Stomach (tissue), 9 donors: Measurements from ENCODE around the gene SLC22A12. TPM values are rescaled to one million over a fixed set of nuclear protein-coding genes. Genes with fewer than 3 reads are reported as not detected.

Experiments
- DNase-seq, 2 donors: peaks; one replicate each; pipeline versions ENCODE4 v3.0.0 to v3.0.0-alpha.2; 2013 to 2019
- H3K27ac ChIP-seq, 5 donors: fragments of 200-600 bp in 4 of 5; sonication (generic) in 4 of 5; one replicate each; pipeline ENCODE4 v1.5.1; 2013 to 2019; ENCODE audit warnings: mild to moderate bottlenecking in 1 of 5, moderate library complexity in 1 of 5
- H3K27me3 ChIP-seq, 3 donors: fragments of 200-600 bp; sonication (generic); one replicate each; pipeline ENCODE4 v1.5.1; 2017 to 2019; ENCODE audit warnings: mixed run types in 1 of 3
- H3K36me3 ChIP-seq, 4 donors: fragments of 200-600 bp; sonication (generic); 1 replicate in 3 of 4; 2 replicates in 1 of 4; pipeline ENCODE4 v1.5.1; 2016 to 2019
- H3K4me1 ChIP-seq, 4 donors: fragments of 200-600 bp; sonication (generic); one replicate each; pipeline ENCODE4 v1.5.1; 2016 to 2019
- H3K4me3 ChIP-seq, 4 donors: fragments of 200-600 bp; sonication (generic) in 3 of 4; one replicate each; pipeline ENCODE4 v1.5.1; 2016 to 2019; ENCODE audit warnings: mild to moderate bottlenecking in 1 of 4
- H3K9me3 ChIP-seq, 4 donors: fragments of 200-600 bp; sonication (generic); one replicate each; pipeline ENCODE4 v1.5.1; 2016 to 2019
- EP300 ChIP-seq: sonication (generic); formaldehyde crosslinking; IDR thresholded peaks from one replicate; pipeline ENCODE4 v1.6.1; 2017; ENCODE audit warnings: antibody characterized with exemption
- POLR2A ChIP-seq, 4 donors: fragments of 450-650 bp; IDR thresholded peaks; one replicate each; pipeline ENCODE4 v1.6.1; 2016; ENCODE audit warnings: antibody characterized with exemption in 4 of 4, control low read depth in 2 of 4, mild to moderate bottlenecking in 1 of 4, moderate library complexity in 1 of 4
- POLR2AphosphoS5 ChIP-seq, 3 donors: sonication (generic); formaldehyde crosslinking; IDR thresholded peaks; one replicate each; pipeline ENCODE4 v1.6.1; 2016; ENCODE audit warnings: antibody characterized with exemption in 3 of 3
- WGBS, 5 donors: extraction: QIAGEN DNeasy Blood & Tissue Kit in 3 of 5; methylation state at CpG; one replicate each; pipeline versions ENCODE4 v1.1.5 to v1.1.7; 2013 to 2018; 5-methylcytosine and 5-hydroxymethylcytosine counted together
- intact Hi-C: fragments of 100-400 bp; cut with DNase I; formaldehyde crosslinking; loops from one replicate; pipeline ENCODE4 v1.15.1; 2023; ENCODE audit warnings: low total_unique reads
- polyA plus RNA-seq, 3 donors: library from polyadenylated mRNA; stranded (reverse); fragments of 200-250 nt; gene quantifications; one replicate each; pipeline ENCODE4 v1.2.3, GENCODE V29; 2013
- total RNA-seq, 5 donors: library from RNA; depleted of rRNA; stranded (reverse); fragments of >200 nt; gene quantifications; one replicate each; pipeline versions ENCODE4 v1.1.0 to v1.2.3, GENCODE V29; 2014 to 2016
- TF ChIP-seq, protein P1 (sequence below), 7 experiments: fragments of 450-650 bp in 4 of 7; fragments of 200-600 bp in 3 of 7; sonication (generic) in 3 of 7; IDR thresholded peaks; one replicate each; pipeline ENCODE4 v1.5.1; 2016 to 2019; ENCODE audit warnings: antibody characterized with exemption in 7 of 7, control low read depth in 2 of 7, mild to moderate bottlenecking in 1 of 7
- donor health status: healthy with polysubstance abuse.
- donor health status: Bipolar disorder and iron deficiency.
- donor health status: healthy.

The SLC22A12 gene
- total and polyA plus RNA-seq, 8 donors, result not detected

DNA sequence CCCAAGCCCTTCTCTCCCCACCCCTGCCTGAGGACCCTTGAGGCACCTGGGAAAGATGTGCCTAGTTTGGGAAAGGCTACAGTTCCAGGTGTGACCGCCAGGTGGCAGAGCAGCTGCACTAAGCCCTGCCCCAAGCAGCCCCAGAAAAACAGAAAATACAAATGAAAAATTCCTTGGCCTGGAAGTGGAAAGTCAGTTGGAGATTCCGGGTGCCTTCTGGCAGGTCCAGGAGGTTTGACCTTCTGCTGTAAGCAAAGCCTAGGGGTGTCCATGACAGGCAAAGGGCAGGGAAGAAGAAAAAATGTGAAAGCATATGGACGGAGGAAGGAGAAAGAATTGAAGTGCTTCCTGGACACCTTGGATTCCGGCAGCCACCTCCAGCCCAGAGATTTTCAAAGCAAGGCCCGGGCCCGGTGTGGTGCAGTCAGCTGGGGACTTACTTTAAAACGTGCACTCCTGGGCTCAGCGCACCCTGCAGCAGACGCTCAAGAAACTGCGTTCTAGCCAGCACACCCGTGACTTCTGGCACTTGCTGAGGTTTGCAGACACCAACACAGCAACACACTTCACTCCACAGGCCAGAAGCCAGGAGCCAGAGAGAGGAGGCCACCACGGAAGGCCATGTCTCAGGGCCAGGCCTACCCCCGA, 37.3 kb upstream of the SLC22A12 start:
- Histone ChIP-seq H3K4me3 (no peak overlapping the region), H3K9me3 (no peaks in the 10 kb centered on the region), H3K36me3 (no peaks in the 10 kb centered on the region), H3K4me1 (peaks cover 0 to 28% (median 19%) of the 10 kb centered on the region in 4 donors), H3K27ac (peak overlapping the region in 3 of 5 donors; percentile 21 to 53 (median 28)), H3K27me3 (peaks cover 0 to 4% (median 0%) of the 10 kb centered on the region in 3 donors)
- 37 to 58% (median 50%) methylated on average over 13 of the region's 13 CpGs for WGBS, 5 donors
- TF ChIP-seq, protein P1, sequence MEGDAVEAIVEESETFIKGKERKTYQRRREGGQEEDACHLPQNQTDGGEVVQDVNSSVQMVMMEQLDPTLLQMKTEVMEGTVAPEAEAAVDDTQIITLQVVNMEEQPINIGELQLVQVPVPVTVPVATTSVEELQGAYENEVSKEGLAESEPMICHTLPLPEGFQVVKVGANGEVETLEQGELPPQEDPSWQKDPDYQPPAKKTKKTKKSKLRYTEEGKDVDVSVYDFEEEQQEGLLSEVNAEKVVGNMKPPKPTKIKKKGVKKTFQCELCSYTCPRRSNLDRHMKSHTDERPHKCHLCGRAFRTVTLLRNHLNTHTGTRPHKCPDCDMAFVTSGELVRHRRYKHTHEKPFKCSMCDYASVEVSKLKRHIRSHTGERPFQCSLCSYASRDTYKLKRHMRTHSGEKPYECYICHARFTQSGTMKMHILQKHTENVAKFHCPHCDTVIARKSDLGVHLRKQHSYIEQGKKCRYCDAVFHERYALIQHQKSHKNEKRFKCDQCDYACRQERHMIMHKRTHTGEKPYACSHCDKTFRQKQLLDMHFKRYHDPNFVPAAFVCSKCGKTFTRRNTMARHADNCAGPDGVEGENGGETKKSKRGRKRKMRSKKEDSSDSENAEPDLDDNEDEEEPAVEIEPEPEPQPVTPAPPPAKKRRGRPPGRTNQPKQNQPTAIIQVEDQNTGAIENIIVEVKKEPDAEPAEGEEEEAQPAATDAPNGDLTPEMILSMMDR (IDR thresholded peaks at IDR 0.05), result peak in 6 of 7 experiments; percentile 42 to 98 (median 95)
- no peak for TF ChIP-seq POLR2A (IDR thresholded peaks at IDR 0.05)
- intact Hi-C loops, result no loop called here
- DNase-seq, result peak; percentile 60 to 82

DNA sequence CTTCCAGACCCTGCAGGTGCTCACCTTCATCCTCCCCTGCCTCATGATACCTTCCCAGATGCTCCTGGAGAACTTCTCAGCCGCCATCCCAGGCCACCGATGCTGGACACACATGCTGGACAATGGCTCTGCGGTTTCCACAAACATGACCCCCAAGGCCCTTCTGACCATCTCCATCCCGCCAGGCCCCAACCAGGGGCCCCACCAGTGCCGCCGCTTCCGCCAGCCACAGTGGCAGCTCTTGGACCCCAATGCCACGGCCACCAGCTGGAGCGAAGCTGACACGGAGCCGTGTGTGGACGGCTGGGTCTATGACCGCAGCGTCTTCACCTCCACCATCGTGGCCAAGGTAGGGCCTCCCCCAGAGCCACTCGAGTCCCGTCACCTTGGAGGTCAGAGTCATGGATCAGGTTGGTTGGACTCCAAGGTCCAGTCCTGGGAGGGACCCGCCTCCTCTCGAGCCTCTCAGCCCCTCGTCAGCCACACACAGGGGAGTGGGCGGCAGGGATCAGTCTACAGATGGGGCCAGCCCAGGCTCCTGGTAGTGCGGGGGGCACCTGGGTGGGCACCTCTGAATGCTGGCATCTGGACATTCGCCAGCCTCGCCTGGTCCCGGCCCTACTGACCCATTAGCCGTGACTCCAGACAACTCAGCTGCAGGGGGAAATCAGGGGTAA, 34.8 kb upstream of the SLC22A12 start:
- Histone ChIP-seq H3K9me3 (no peaks in the 10 kb centered on the region), H3K36me3 (no peaks in the 10 kb centered on the region), H3K4me3 (no peak overlapping the region), H3K4me1 (peaks cover 0 to 28% (median 19%) of the 10 kb centered on the region in 4 donors), H3K27ac (peak overlapping the region in 1 of 5 donors; percentile 53), H3K27me3 (peaks cover 0 to 29% (median 0%) of the 10 kb centered on the region in 3 donors)
- intact Hi-C loops, result no loop called here
- 86 to 92% (median 90%) methylated on average over 22 to 26 of the region's 26 CpGs for WGBS, 5 donors
- DNase-seq, result no peak
- TF ChIP-seq EP300, result no peak
- TF ChIP-seq POLR2A (IDR thresholded peaks at IDR 0.05), result no peak

DNA sequence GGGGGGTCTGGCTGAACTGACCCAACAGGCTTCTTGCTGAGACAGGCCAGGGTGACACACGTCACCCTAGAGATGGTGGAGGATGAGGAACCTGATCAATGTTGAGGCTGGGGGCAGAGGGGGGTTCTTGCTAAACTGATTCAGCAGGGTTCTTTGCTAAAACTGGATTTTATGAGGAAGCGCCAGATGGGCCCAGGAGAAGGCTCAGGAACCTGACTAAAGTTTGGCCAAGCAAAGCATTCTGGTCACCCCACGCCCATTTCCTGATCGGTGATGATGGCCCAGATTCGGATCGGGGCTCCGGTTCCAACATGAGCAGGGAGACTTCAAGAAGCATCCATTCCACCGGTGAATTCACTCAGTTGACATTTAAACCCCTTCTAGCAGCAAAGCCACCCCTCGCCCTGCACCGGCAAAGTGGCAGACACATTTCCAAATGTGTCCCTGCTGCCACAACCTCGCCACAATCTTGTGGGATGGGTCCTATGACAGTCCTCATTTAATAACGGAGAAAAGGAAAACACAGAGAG, 34.2 kb upstream of the SLC22A12 start:
- WGBS, 5 donors, result 91 to 95% (median 93%) methylated on average over 12 of the region's 12 CpGs

DNA sequence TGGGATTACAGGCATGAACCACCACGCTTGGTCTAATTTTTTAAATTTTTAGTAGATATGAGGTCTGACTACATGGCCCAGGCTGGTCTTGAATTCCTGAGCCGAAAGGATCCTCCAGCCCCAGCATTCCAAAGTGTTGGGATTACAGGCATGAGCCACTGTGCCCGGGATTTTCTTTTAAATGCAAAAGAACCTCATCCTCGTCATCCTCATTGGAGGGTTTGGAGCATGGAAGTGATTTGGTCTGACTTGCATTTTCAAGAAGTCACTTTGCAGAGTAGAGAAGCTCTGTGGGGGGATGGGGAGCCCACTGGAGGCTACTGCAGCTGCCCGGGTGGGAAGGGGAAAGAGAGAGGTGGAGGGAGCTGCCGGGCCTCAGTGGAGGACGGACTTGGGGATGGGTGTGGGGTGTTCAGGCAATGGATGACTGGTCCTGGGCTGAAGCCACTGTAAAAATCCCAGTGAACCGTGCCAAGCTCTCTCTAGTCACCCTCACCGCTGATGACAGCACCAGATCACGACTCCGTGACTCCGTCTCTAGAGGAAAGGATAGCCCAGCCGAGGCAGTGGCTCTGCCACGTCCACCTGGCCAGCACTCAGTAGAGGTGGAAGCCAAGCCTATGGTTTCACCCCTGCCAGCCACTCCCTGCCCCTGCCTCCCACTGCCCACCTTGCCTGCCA, 32.8 kb upstream of the SLC22A12 start:
- intact Hi-C loops, result no loop called here
- 80 to 83% (median 81%) methylated on average over 13 to 14 of the region's 14 CpGs for WGBS, 5 donors
- no peak for DNase-seq

More for the DNA sequence above, 34.2 kb upstream of the SLC22A12 start:
- no peaks in the 10 kb centered on the region for H3K36me3 ChIP-seq
- H3K4me3 ChIP-seq, result no peak overlapping the region
- H3K27ac ChIP-seq, result no peak overlapping the region
- peaks cover 0 to 28% (median 19%) of the 10 kb centered on the region in 4 donors for H3K4me1 ChIP-seq
- intact Hi-C loops, result no loop called here
- TF ChIP-seq POLR2AphosphoS5 (IDR thresholded peaks at IDR 0.05), result no peak
- TF ChIP-seq, protein P1 (IDR thresholded peaks at IDR 0.05), result no peak
- TF ChIP-seq EP300, result no peak
- peaks cover 0 to 30% (median 0%) of the 10 kb centered on the region in 3 donors for H3K27me3 ChIP-seq
- no peak for DNase-seq
- H3K9me3 ChIP-seq, result no peaks in the 10 kb centered on the region

More for the DNA sequence above, 32.8 kb upstream of the SLC22A12 start:
- H3K27me3 ChIP-seq, result peaks cover 0 to 30% (median 0%) of the 10 kb centered on the region in 3 donors
- TF ChIP-seq POLR2AphosphoS5 (IDR thresholded peaks at IDR 0.05), result no peak
- no peak for TF ChIP-seq EP300
- no peak for TF ChIP-seq POLR2A (IDR thresholded peaks at IDR 0.05)
- TF ChIP-seq, protein P1 (IDR thresholded peaks at IDR 0.05), result no peak
- H3K27ac ChIP-seq, result no peak overlapping the region
- no peaks in the 10 kb centered on the region for H3K9me3 ChIP-seq
- H3K36me3 ChIP-seq, result no peaks in the 10 kb centered on the region
- peaks cover 0 to 28% (median 19%) of the 10 kb centered on the region in 4 donors for H3K4me1 ChIP-seq
- H3K4me3 ChIP-seq, result no peak overlapping the region
